CD4-positive, alpha-beta T cell treated with Interleukin-17A for 4 hours (primary cell): ENCODE data around the gene KRTAP5-6.
"Not testable (repeated sequence)": the region's sequence is repeated elsewhere in the genome, so short reads cannot be mapped to it uniquely, and the experiment has no call there.

ENCODE experiments used
- DNase-seq: peaks from one replicate; pipeline ENCODE4 v3.0.0-alpha.2; 2020; ENCODE audit warnings: mixed read lengths

Gene KRTAP5-6

DNA sequence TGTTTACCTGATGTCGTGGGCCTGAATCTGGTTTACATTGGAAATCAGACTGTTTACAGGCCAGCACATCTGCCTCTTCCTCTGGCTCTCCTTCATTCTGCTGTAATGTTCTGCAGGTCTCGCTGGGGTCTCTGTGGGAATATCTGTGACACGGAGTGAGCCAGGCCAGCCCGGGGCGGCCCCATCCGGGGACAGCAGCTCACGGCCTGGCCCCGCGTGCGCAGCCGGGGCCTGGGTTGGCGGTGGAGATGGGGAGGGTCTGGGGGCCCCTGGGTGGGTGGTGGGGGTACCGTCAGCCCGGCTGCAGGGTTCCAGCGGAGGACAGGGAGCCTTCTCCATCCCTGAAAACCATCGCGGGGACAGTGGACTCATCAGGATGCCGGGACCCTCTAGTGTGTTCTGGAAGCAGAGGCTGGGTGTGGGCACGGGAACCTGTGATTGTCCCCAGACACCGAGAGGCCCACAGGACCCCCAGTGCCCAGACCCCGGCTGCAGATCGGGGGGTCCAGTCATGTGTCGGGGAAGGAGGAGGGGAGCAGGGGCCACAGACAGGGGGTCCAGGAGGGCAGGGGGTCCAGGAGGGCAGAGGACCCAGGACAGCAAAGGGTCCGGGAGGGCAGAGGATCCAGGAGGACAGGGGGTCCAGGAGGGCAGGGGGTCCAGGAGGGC is 13.0 kb upstream of the KRTAP5-6 start:
- not testable (repeated sequence) for DNase-seq

DNA sequence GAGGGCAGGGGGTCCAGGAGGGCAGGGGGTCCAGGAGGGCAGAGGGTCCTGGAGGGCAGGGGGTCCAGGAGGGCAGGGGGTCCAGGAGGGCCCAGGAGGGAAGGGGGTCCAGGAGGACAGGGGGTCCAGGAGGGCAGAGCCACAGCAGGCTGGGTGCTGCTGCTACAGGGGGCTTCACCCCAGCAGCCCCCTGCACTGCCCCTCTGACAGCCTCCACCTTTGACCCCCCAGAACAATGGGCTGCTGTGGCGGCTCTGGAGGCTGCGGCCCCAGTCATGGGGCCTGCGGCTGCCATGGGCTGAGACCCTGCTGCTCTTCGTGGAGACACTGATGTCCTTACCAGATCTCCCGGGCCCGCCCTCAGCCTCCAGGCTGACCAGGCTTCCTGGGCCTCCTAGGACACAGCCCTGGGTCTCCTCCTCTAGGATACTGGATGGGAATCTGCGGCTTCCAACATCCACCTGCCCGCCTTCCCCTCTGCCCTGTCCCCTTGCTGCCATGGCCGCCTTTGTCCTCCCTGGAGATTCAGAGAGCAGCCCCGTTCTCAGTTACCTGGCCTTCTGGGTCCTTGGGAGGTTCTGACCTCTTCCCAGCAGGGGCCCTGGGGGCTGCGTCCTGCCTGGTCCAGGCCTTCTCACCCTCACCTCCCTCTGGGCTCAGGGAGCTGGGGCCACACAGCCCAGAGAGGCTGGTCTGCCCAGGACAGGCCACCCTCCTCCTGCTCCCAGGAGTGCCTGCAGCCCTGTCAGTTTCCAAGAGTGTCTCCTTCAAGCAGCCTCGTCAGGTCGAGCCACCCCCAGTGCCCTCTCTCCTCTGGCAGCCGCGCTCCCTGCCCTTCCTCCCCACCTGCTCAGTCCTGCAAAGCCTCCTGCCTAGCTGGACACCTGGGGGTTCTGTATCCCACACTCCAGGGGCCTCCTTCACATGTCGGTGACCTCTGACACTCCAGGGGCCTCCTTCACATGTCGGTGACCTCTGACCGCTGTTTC is 11.8 kb upstream of the KRTAP5-6 start:
- not testable (repeated sequence) for DNase-seq

DNA sequence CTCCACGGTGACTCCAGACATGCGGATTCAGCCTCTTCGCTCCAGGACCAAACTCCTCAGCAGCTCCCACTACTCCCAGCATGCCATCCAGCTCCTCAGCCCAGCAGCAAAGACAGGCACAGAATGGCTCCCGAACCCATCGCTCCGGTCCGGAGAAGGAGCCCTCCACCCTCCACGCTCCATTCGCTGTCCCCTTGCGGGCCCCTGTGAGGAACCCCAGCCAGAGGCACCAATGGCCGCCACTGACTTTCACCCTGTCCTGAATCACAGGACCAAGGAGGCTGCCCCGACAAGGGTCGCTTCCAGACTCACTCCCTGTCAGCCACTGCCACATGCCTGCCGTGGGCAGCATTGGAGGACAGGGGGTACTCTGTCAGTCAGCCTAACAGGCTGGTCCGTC is 10.8 kb upstream of the KRTAP5-6 start:
- DNase-seq = not testable (repeated sequence)

DNA sequence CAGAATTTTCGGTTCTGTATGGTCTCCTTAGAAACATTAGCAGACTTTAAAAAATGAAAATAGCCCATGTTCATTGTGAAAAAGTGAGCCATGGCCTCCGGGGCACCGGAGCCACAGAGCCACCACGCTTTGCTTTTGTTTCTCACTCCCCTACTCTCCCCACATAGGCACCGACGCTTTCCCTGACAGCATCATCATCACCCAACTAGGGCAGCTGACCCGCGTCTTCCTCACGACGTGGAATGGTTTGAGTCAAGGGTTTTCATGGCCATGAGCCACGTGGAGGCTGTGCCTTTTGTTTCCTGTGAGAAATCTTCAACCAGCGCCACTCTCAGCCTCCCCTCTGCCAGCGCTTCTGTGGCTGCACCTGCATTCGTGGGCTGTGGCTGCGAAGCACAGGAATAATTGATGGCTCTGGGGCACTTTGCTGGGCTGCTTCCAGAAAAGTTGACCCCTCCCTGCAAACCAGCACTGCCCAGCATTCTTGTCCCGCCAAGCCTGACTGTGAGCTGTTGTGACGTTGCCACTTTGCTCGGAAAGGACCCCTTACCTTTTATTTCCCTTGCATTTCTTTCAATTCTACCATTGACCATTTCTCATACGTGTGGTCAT is 8.6 kb upstream of the KRTAP5-6 start:
- not testable (repeated sequence) for DNase-seq

DNA sequence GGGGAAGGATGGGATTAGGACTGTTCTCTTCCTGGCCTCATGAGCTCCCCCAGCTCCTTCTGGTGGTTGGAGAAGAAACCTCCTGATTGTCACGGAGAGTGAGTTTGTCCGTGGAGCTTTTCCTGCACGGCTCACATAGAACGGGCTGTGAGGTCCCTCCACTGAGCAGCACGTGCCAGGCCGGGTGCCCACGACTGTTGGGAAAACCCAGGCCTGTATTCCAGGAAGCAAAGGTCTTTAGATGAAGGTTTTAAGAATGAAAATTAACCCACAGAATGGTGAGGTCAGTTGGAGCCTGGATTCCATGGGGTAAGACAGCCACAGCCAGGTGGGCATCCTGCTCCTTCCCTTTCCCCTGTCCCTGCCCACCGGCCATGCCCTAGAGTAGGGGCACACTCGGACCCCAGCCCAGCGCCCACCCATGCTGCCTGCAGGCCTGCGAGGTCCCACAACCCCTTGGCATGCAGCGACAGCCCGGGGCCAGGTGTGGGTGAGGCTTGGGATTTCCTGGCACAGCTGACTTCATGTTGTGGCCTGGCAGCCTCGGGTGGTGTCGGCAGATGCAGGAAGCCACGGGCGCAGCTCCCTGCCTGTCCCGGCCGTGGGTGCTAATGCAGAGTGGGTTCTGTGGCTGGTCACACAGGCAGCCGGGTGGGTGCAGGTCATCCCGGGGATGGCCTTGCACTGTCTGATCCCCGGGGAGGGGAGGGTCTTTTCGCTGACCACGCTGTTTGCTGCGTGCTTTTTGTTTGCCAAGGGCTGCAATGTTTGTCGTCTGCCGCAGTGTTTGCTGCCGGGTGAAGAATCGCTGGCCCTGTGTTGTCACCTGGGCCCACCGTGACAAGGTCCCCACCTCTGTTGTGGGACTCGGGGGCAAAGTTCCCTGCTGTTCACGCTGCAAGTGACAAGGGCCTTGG is 7.5 kb upstream of the KRTAP5-6 start:
- not testable (repeated sequence) for DNase-seq

DNA sequence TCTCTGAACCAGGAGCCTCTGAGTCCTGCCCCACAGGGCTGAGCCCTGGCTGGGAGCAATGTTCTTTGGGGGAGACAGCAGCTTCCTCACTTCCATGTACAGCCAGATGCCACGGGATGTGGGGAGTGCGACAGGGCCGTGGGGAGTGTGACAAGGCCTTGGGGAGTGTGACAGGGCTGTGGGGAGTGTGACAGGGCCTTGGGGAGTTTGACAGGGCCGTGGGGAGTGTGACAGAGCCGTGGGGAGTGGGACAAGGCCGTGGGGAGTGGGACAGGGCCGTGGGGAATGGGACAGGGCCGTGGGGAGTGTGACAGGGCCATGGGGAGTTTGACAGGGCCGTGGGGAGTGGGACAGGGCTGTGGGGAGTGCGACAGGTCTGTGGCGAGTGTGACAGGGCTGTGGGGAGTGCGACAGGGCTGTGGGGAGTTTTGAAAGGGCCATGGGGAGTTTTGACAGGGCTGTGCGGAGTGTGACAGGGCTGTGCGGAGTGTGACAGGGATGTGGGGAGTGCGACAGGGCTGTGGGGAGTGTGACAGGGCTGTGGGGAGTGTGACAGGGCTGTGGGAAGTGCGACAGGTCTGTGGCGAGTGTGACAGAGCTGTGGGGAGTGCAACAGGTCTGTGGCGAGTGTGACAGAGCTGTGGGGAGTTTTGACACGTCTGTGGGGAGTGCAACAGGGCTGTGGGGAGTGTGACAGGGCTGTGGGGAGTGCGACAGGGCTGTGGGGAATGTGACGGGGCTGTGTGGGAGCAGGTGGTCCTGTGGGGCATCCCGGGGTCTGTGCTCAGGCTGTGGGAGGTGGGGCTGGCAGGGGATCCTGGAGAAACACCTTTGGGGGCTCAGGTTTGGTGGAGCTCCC is 6.6 kb upstream of the KRTAP5-6 start:
- no peak for DNase-seq

DNA sequence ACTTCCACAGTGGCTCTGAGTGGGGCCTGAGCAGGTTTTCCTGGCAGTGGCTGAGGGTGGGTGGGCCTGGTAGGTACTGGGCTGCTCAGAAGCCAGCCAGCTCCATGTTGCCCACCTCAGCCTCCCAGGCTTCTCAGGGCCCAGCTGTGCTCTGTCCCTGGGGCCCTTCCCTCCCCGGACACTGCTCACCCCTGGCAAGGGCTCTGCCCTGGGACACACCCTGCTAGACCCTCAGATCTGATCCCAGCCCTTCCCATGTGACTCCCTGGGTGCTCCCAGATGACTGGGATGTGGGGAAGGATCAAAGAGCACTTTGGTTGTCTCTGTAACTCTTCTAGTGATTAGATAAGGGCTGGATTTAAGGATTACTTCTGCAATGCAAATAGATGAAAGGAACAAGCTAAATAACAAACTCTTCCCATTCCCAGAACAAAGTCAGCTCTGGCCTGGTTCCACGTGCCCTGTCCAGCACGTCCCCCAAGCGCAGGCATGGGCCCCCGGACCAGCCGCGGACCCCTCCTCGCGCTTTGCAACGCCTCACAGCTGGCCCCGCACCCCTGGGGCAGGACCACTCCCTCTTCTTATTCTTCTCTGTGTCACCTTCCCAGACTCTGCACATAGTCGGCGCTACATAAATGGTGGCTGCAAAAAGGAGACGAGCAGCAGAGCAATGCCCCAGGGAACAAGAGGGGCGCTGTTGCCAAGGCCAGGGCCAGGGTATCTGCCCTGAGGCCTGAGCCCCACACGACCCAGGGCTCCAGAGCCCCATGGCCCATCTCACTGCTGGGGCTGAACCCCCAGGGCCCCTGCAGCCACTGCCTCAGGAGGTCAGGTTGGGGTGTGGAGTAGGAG is 5.7 kb upstream of the KRTAP5-6 start:
- no peak for DNase-seq

DNA sequence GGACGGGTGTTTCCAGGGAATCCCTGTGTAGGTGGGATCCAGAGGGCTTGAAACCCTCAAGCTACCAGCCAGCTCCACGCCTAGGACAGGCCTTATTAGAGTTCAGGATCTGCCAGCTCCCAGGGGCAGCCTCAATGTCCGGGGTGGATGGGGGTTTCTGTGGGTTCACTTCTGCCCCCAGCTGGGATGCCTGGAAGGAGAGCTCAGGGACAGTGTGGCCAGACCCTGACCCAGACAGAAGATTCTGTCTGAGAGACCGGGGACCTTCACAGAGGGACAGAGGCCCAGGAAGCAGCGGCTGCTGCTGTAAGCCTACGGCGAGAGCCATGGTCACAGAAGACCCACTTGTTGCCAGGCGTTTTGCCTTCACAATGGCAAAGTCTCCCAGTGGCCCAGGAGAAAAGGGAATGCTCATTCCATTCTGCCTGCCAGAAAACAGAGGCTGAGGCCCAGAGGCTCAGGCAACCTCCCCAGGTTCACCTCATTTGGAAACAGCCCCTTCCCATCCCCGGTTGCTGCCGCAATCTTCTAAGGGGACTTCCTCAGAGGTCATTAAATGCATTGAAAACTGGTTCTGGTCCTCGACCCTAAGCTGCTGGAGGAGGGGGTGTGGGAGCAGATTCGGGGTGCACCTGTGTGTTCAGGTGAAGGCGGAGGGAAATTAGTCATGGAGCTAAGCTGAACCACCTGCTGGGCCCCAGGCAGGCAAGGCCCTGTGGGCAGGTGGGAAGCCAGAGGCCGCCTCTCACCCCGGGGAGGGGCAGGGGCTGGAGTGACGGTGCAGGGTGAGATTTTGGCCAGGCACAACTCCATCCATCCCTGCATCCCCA is 4.9 kb upstream of the KRTAP5-6 start:
- DNase-seq = no peak

DNA sequence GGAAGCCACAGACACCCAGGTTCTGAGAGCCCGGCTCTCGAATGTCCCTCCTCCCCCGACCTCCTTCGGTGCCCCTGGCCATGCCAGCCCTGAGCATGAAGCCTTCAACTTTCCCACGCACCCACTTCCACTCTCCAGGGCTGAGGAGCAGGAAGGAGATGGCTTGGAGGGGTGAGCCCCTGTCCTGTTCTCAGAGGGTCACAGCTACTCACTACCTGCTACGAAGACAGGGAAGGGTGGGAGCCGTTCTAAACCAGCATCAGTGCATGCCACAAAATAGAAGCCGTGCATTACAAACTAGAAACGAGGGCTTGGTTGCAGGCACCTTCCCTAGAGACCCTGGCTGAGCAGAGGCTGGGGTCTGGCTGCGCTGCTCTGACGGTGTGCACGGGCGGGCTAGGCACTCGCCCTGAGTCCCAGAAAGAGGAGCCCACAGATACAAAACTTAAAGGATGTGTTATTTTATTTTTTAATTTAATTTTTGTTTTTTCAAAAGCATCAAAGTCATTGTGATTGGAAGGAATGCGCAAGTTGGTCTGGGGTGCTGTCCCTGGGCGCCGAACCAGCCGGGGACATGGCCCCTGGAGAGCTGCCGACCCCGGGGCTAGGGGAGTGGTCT is 4.2 kb upstream of the KRTAP5-6 start:
- no peak for DNase-seq

DNA sequence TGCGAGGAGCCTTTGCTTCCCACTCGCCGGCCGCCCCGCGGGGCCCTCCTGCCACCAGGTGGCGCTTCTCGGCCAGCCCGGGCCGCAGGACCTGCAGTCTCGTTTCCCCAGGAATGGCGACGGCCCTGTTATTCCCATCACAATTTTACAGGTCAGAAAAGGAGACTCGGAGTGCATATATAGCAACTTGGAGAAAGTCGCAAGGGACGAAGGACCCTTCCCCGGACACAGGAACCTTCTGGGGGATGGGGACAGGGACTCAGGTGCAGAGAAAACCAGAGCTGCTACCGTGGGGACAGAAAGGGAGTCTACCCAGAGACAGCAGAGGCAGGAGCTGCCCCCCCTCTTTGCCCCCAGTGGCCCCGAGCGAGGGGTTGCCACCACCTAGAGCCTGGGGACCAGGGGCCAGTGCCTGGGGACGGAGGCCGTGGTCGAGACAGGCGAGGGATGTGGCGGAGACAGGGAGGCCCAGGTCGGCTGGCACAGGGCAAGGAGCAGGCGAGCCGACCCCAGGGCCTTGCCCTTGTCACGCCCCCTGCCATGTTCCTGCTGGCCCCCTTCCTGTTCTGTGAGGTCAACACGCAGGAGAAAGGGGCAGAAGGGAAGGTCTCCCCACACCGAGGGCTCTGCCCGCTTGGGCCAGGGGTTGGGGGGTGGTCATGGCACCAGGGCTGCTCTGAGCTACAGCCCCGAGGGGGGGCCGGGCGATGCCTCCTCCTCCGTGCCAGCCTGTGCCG is 3.5 kb upstream of the KRTAP5-6 start:
- peak; percentile 86 for DNase-seq

DNA sequence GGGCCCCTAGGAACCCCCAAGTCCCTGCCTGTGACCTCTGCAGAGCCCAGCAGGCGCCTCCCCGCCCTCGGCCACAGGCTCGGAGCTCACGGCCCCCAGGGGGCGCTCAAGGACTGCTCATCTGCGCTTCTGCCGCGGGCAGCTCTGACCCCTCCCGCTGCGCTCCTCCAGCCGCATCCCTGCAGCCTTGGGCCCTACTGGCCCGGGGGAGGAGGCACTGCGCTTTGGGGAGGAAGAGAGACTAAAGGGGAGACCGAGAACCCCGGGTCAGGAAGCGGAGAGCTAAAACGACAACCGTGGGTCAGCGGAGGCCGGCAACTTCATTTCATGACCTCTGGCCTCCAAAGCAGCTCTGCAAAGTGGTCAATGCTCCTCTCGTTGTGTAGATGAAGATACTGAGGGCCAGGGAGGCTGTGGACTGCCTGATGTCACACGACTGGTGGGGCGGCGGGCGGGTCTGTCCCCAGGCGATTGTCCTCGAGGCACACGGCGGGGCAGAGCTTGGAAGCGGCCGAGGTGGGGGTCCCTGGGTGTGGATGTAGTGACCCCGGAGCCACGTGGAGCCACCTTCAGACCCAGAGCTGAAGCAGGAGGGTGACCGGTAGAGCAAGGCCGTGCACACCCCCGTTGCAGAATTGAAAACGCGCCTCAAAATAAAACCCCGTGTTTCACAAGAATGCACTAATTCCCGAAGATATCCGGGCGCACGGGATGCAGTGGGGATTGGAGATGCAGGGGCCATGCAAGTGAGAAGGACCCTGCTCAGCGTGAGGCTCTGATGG is 2.7 kb upstream of the KRTAP5-6 start:
- peak; percentile 93 for DNase-seq

DNA sequence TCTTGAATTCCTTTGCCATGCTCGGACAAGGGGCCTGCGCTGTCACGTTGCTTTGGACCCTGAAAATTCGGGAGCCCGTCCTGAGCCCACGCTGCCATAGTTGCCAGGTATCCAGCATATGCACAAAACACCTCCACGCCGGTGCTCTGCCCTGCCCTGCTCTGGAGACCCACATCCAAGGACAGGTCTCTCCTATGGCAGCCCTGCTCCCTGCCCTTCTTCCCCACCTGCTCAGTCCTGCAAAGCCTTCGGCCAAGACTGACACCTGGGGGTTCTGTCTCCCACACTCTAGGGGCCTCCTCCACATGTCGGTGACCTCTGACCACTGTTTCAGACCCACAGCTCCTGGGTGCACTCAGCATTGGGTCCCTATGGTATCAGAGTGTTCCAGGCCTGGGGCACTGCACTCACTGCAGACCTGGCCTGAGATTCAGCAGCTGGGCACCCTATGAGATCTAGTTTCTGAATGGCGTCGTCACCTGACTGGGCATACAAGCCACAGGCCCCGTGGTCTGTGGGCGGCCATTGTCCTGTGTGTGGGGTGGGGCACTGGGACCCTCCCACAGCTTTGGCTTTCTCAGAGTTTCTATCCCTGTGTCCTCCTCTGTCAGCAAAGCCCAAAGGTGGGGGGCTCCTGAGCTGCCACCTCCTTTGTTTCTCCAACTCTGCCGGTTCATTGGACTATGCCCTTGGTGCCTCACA is 2.0 kb upstream of the KRTAP5-6 start:
- no peak for DNase-seq

DNA sequence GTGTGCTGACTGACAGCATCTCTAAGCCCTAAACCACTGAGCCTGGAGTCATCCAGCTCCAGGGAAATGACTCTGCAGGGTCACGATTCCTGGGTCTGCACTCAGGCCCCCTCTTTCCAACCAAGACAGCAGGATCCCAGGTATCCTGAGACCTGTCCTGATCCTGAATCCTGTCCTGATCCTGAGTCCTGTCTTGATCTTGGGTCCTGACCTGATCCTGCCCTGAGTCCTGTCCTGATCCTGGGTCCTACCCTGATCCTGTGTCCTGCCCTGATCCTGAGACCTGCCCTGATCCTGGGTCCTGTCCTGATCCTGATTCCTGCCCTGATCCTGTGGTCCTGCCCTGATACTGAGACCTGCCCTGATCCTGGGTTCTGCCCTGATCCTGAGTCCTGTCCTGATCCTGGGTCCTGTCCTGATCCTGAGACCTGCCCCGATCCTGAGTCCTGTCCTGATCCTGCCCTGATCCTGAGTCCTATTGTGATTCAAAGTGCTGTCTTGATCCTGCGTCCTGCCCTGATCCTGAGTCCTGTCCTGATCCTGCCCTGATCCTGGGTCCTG is 1.4 kb upstream of the KRTAP5-6 start:
- DNase-seq = no peak

DNA sequence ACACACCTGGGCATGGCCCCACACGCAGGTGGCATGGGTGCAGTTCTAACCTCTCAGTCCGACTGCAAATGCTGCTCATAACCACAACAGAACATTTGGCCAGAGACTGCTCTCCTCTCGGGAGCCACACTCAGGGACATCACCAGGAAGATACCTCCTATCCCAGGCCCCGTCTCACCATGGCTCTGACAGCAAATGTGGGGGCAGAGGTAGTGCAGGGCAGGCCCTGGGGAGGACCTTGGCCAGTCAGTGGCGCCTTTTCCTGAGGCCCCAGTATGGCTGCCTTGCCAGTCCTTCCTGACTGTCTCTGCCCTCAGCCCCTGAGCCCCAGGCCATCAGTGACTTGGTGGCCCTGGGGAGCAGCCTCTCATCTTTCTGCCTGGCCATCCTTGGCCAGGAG is 2.8 kb downstream of the KRTAP5-6 start:
- DNase-seq = no peak

DNA sequence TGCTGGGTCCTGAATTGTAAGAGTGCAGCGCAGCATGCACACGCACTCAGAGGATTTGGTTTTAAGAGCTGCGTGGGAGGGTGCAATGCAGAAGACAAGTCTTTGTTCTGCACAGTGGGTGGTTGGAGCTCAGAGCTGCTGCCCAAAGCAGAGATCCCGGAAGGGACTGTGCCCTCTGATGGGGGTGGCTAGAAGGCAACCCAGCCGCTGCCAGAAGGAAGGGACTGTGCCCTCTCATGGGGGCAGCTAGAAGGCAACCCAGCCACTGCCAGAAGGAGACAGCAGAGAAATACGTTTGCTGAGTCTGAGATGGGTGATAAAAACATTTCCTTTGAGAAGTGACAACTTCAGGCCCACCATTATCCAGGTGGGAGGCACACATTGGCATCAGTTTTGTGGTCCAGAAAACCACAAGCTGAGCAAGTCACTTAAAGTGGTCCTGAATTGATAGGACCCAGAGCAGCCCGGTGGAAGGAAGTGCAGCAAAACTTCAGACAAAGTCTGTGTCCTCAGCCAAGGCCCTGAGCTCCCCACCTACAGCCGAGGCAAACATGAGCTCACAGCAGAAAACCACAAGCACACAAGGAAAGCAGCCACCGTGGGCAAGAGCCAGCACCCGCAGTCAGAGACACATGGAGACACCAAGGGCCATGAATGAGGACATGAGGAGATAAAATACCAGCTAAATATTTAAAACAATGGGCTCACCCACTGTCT is 4.3 kb downstream of the KRTAP5-6 start:
- DNase-seq = peak; percentile 27

DNA sequence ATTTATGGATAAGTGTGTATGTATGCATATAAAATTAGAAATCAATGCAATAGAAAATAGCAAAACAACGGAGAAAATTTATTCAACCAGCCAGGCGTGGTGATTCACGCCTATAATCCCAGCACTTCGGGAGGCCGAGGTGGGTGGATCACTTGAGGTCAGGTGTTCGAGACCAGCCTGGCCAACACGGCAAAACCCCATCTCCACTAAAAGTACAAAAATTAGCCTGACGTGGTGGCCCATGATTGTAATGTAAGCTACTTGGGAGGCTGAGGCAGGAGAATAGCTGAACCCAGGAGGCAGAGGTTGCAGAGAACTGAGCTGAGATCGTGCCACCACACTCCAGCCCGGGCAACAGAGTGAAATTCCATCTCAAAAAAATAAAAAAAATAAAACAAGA is 5.5 kb downstream of the KRTAP5-6 start:
- DNase-seq = no peak
